Right cardiac atrium (tissue), 5 donors: ENCODE measurements around the gene MYL3. TPM values are rescaled to one million over a fixed set of nuclear protein-coding genes. Genes with fewer than 3 reads are reported as not detected.

Experiments
- ATAC-seq, 2 donors: fragments of 200-7000 bp; cut with Tn5 transposase; one replicate each; pipeline versions ENCODE4 v1.8.0 to v1.9.1; 2020; ENCODE audit warnings: moderate library complexity in 2 of 2, mild to moderate bottlenecking in 1 of 2
- DNase-seq, 3 donors: peaks; one replicate each; pipeline ENCODE4 v3.0.0-alpha.2; 2020
- H3K27ac ChIP-seq: one replicate; pipeline ENCODE4 v1.5.1; 2013; ENCODE audit warnings: mild to moderate bottlenecking, low read length, control low read depth, moderate library complexity
- H3K27me3 ChIP-seq: one replicate; pipeline ENCODE4 v1.6.1; 2013; ENCODE audit not compliant: control insufficient read depth, insufficient read depth
- H3K4me1 ChIP-seq: one replicate; pipeline ENCODE4 v1.6.1; 2013; ENCODE audit warnings: low read length; ENCODE audit not compliant: control insufficient read depth, insufficient read depth
- H3K4me3 ChIP-seq: one replicate; pipeline ENCODE4 v1.5.1; 2013; ENCODE audit warnings: low read length, control low read depth
- H3K9me3 ChIP-seq: one replicate; pipeline ENCODE4 v1.6.1; 2013; ENCODE audit warnings: low read length; ENCODE audit not compliant: control insufficient read depth
- WGBS: extraction: QIAGEN DNeasy Blood & Tissue Kit; methylation state at CpG from one replicate; pipeline ENCODE4 v1.1.7; 2013; 5-methylcytosine and 5-hydroxymethylcytosine counted together
- intact Hi-C, 4 donors: fragments of 100-400 bp; cut with DNase I; formaldehyde crosslinking; loops; one replicate each; pipeline versions ENCODE4 v1.11.0 to v1.14.0; 2022 to 2023
- polyA plus RNA-seq: library from polyadenylated mRNA; stranded (reverse); fragments of 200-250 nt; gene quantifications from one replicate; pipeline ENCODE4 v1.2.3, GENCODE V29; 2013
- total RNA-seq, 4 donors: library from RNA; stranded (reverse); fragmentation: NEBNext Ultra II Directional; extraction: Animal tissue kit (Norgen Biotek cat#: 25700); gene quantifications; one replicate each; pipeline ENCODE4 v1.2.1, GENCODE V29; 2021
- donor health status: healthy with polysubstance abuse.
- donor health status: DM: no; HTN: yes; CAD: no.
- donor health status: DM: no; HTN: no; CAD: no.
- donor health status: DM: no; HTN: yes; CAD: no; lungs with severe emphysema.
- donor health status: DM: yes; HTN: yes; CAD: no.

MYL3 gene
- total and polyA plus RNA-seq, 5 donors: 42.7 to 1,012 (median 428) TPM

- 85% methylated on average over 7 of the region's 7 CpGs for WGBS
- H3K4me1 ChIP-seq: no peaks in the 10 kb centered on the region
- H3K27ac ChIP-seq: no peak overlapping the region
These were observed 14.1 kb downstream of the MYL3 start for GRCh38 chr3:46849045-46849631.

GRCh38 chr3:46848271-46849044 is 14.8 kb downstream of the MYL3 start:
- DNase-seq: peak; percentile 76 to 81 (median 77)
- intact Hi-C loops: loop anchor here in 1 of 4 donors (5.0 kb wide), 1 partner anchor 44 kb away; no protein-coding TSS in a partner anchor
- Histone ChIP-seq H3K27me3 (no peaks in the 10 kb centered on the region), H3K4me1 (no peaks in the 10 kb centered on the region), H3K9me3 (no peaks in the 10 kb centered on the region), H3K27ac (no peak overlapping the region), H3K4me3 (no peak overlapping the region)
- peak; percentile 13 to 75 for ATAC-seq
- 55% methylated on average over 12 of the region's 12 CpGs for WGBS

More at GRCh38 chr3:46849045-46849631, 14.1 kb downstream of the MYL3 start:
- Histone ChIP-seq H3K9me3 (no peaks in the 10 kb centered on the region), H3K27me3 (no peaks in the 10 kb centered on the region), H3K4me3 (no peak overlapping the region)
- DNase-seq (no peak), ATAC-seq (no peak)
- intact Hi-C loops: loop anchor here in 1 of 4 donors (5.0 kb wide), 1 partner anchor 43 kb away; no protein-coding TSS in a partner anchor

DNA sequence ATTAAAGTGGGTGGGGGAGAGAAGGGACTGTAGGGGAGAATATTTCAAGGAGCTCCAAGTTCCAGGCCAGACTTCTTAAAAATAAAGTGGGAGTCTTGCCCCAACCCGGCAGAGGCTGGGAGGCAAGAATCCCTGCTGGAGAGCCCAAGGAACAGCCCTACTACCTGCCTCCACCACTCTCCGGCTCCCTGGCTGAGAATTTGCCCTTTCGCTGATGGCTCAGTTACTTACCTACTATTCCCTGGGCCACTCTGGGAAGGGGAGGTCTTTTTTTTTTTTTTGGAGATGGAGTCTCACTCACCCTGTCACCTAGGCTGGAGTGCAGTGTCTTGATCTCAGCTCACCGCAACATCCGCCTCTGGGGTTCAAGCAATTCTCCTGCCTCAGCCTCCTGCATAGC is 15.5 kb downstream of the MYL3 start:
- no peak for DNase-seq
- Histone ChIP-seq H3K27me3 (no peaks in the 10 kb centered on the region), H3K27ac (no peak overlapping the region), H3K4me1 (no peaks in the 10 kb centered on the region), H3K9me3 (no peaks in the 10 kb centered on the region), H3K4me3 (no peak overlapping the region)
- intact Hi-C loops: loop anchor here in 1 of 4 donors (5.0 kb wide), 1 partner anchor 45 kb away; no protein-coding TSS in a partner anchor
- ATAC-seq: no peak
- 92% methylated on average over 5 of the region's 5 CpGs for WGBS

- no peaks in the 10 kb centered on the region for H3K27me3 ChIP-seq
- intact Hi-C loops: loop anchor here in 1 of 4 donors (5.0 kb wide), 1 partner anchor 45 kb away; no protein-coding TSS in a partner anchor
- peak overlapping the region; percentile 38 for H3K4me3 ChIP-seq
- H3K27ac ChIP-seq: no peak overlapping the region
- 88% methylated on average over 9 of the region's 9 CpGs for WGBS
- peak in 1 of 3 donors; percentile 59 for DNase-seq
- no peaks in the 10 kb centered on the region for H3K4me1 ChIP-seq
- no peak for ATAC-seq
- no peaks in the 10 kb centered on the region for H3K9me3 ChIP-seq
These were observed 16.4 kb downstream of the MYL3 start for GRCh38 chr3:46846624-46847542.

GRCh38 chr3:46845860-46846623 is 17.2 kb downstream of the MYL3 start:
- H3K4me3 ChIP-seq: peak overlapping the region; percentile 38
- peak overlapping the region; percentile 22 for H3K27ac ChIP-seq
- intact Hi-C loops: loop anchor here in 1 of 4 donors (5.0 kb wide), 1 partner anchor 46 kb away; no protein-coding TSS in a partner anchor
- no peaks in the 10 kb centered on the region for H3K4me1 ChIP-seq
- under 1% methylated on average over 53 of the region's 53 CpGs for WGBS
- H3K27me3 ChIP-seq: no peaks in the 10 kb centered on the region
- ATAC-seq (peak; percentile 78 to 84), DNase-seq (peak; percentile 84 to 94 (median 93))
- H3K9me3 ChIP-seq: no peaks in the 10 kb centered on the region

DNA sequence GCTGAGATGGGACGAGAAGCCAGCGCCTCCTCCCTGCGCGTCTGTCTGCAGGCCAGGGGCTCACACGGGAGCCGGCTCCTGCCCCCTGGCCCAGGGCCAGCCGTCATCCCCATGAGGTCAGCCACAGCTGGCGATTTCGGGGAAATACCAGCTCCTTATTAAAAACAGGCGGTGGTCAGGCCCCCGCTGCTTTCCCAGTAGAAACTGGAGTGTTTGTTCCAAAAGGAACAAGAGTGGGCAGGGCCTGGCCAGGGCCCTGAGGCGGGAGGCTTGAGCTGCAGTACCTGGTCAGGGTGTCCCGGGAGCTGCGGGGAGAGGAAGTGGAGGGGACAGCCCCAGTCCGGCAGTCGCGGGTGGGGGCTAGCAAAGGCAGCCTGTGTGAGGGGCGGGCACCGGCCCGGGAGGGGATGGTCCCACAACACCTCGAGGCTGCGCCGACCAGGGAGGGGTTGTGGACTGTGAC is 17.8 kb downstream of the MYL3 start:
- ATAC-seq (peak; percentile 60 to 69), DNase-seq (peak; percentile 80 to 93 (median 92))
- Histone ChIP-seq H3K4me1 (no peaks in the 10 kb centered on the region), H3K27me3 (no peaks in the 10 kb centered on the region), H3K27ac (peak overlapping the region; percentile 22), H3K4me3 (peak overlapping the region; percentile 38), H3K9me3 (no peaks in the 10 kb centered on the region)
- WGBS: 4% methylated on average over 23 of the region's 23 CpGs
- intact Hi-C loops: loop anchor here in 1 of 4 donors (5.0 kb wide), 1 partner anchor 47 kb away; no protein-coding TSS in a partner anchor

DNA sequence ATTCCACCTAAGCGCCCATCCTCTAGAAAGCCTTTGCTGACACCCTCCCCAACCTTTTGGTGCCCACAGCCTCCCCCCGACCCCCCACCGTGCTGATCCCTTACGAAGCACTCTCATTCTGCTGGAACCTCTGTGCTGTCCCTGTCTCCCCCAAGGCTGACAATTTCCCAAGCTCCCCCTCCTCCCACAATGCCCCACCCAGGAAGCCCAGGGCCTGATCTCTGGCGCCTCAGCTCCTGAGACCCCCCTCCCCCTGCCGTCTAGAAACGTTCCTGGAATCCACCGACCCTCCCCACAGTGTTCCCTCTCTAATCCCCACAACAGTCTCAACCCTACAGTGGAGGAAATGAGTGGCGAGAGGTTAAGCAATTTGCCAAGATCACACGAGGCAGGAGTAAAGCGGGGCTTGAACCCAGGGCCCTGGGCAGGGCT is 18.3 kb downstream of the MYL3 start:
- no peaks in the 10 kb centered on the region for H3K4me1 ChIP-seq
- H3K27me3 ChIP-seq: no peaks in the 10 kb centered on the region
- WGBS: 26% methylated on average over 11 of the region's 11 CpGs
- DNase-seq (peak in 1 of 3 donors; percentile 55), ATAC-seq (no peak)
- H3K27ac ChIP-seq: peak overlapping the region; percentile 28
- no peaks in the 10 kb centered on the region for H3K9me3 ChIP-seq
- intact Hi-C loops: loop anchor here in 1 of 4 donors (5.0 kb wide), 1 partner anchor 47 kb away; no protein-coding TSS in a partner anchor
- H3K4me3 ChIP-seq: no peak overlapping the region

DNA sequence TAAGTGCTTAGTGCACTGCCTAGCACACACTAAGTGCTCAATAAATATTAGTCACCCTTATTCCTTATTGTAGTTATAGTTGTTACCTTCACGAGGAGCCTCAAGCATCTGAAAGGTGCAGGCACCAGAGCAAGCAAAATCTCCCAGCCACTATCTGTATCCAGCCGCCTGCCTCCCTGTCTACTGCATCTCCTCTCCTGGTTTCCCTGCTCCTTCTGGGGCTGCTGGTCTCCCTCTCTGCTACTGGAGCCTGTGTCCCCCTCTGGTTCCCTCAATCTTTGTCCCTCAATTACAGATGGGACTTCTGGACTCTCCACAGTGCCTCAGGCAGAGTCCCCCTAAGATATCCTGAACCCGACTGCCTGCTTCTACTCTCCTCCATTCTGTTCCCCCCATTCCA is 18.8 kb downstream of the MYL3 start:
- no peak for ATAC-seq
- intact Hi-C loops: no loop called here
- Histone ChIP-seq H3K27me3 (no peaks in the 10 kb centered on the region), H3K4me1 (no peaks in the 10 kb centered on the region), H3K9me3 (no peaks in the 10 kb centered on the region), H3K4me3 (no peak overlapping the region), H3K27ac (no peak overlapping the region)
- WGBS: 68% methylated on average over 3 of the region's 3 CpGs
- DNase-seq: no peak

DNA sequence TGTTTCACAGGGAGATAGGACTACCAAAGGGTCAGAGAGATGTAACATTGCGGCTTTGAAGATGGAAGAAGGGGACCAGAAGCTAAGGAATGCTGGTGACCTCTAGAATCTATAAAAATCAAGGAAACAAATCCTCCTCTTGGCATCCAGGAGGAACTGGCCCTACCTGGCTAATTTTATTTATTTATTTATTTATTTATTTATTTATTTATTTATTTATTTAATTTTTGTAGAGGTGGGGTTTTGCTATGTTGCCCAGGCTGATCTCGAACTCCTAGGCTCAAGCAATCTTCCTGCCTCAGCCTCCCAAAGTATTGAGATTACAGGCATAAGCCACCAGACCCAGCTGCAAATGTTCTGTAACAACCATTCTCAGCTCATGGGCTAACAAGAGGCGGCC is 19.7 kb downstream of the MYL3 start:
- H3K9me3 ChIP-seq: no peaks in the 10 kb centered on the region
- no peak for DNase-seq
- intact Hi-C loops: no loop called here
- H3K4me1 ChIP-seq: no peaks in the 10 kb centered on the region
- no peak for ATAC-seq
- 98% methylated on average over 3 of the region's 3 CpGs for WGBS
- H3K27ac ChIP-seq: no peak overlapping the region
- H3K27me3 ChIP-seq: no peaks in the 10 kb centered on the region
- H3K4me3 ChIP-seq: no peak overlapping the region

GRCh38 chr3:46840491-46840890 is 22.8 kb downstream of the MYL3 start:
- intact Hi-C loops: no loop called here
- no peaks in the 10 kb centered on the region for H3K4me1 ChIP-seq
- DNase-seq (no peak), ATAC-seq (no peak)
- 97% methylated on average over 1 of the region's 1 CpG for WGBS
- H3K27me3 ChIP-seq: no peaks in the 10 kb centered on the region
- H3K9me3 ChIP-seq: no peaks in the 10 kb centered on the region
- H3K27ac ChIP-seq: no peak overlapping the region
- no peak overlapping the region for H3K4me3 ChIP-seq
